Measurements from ENCODE around the gene PHTF2. TPM values are rescaled to one million over a fixed set of nuclear protein-coding genes. Genes with fewer than 3 reads are reported as not detected.

Gene PHTF2
- polyA plus RNA-seq, 1 donor (not counting 4 experiments of a cell fraction or from before 2014, with no cell fraction given) = 24.1 TPM

DNA sequence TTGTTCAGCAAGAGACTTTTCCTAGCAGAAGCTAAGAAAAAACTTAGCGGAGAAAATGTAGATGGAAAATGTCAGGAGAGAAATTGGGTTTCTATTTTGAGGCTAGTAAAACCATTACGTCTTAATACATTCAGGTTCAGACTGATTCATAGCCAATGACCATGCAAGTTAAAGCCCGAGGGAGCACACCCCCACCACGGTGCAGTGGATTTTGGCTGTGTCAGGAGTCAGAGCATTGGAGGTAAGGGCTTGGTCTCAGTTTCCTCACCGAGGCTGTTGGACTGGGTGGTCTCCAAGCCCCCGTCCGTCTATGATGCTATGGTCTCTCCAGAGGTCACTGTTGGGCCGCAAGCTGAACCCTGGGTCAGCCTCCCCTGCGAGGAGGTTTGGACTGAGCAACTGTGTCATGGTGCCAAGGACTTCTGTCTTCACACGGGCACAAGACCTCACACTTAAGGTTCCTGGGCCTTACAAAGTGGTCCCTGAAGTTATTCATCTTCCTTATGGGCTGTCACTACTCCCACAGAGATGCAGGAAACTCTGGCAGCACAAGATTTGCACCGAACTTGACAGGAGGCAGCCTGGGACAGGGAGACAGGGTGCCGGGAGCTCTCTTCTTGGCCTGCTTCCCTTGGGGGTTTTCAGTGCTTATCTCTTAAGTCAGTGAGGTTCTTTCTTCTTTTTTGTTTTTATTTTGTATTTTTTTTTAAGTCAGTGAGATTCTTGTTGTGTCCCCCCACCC lies 186.8 kb downstream of the PHTF2 start:
- TF ChIP-seq EZH2 (IDR thresholded peaks at IDR 0.05; ENCODE audit: low read length) (no peak), CTCF (optimal IDR thresholded peaks at IDR 0.05 in 1 of 3, IDR thresholded peaks at IDR 0.05 in 1 of 3, conservative IDR thresholded peaks at IDR 0.05 in 1 of 3; ENCODE audit: extremely low read depth in 1 of 3, insufficient read depth in 2 of 3, low read length in 3 of 3) (no peak)
- H3K9me3 ChIP-seq (ENCODE audit: control insufficient read depth, low read depth, low read length) = no peaks in the 10 kb centered on the region
- H2AFZ ChIP-seq (ENCODE audit: control insufficient read depth, low read length) = no peak overlapping the region
- H3K79me2 ChIP-seq (ENCODE audit: control insufficient read depth, insufficient read depth, low read length) = no peaks in the 10 kb centered on the region
- no peaks in the 10 kb centered on the region for H3K4me1 ChIP-seq (ENCODE audit: control insufficient read depth, extremely low read depth, insufficient read depth, low read length)
- H3K36me3 ChIP-seq (ENCODE audit: control insufficient read depth in 2 of 2, extremely low read depth in 1 of 2, insufficient read depth in 2 of 2, low read length in 2 of 2) = no peaks in the 10 kb centered on the region
- H3K4me3 ChIP-seq (ENCODE audit: control insufficient read depth in 2 of 3, extremely low read depth in 1 of 3, insufficient read depth in 2 of 3, low read depth in 1 of 3, low read length in 3 of 3) = no peak overlapping the region
- no peak overlapping the region for H3K9ac ChIP-seq (ENCODE audit: control insufficient read depth, extremely low read depth, insufficient read depth, low read length)
- no peak overlapping the region for H3K27ac ChIP-seq (ENCODE audit: control insufficient read depth, insufficient read depth, low read length)
- no peaks in the 10 kb centered on the region for H3K9me1 ChIP-seq (ENCODE audit: control insufficient read depth, extremely low read depth, insufficient read depth, low read length)
- H3K4me2 ChIP-seq (ENCODE audit: control insufficient read depth, extremely low read depth, insufficient read depth, low read depth, low read length) = no peak overlapping the region
- DNase-seq (ENCODE audit: low read depth, low spot score) = no peak
- no peak for FAIRE-seq
- dilution Hi-C loops (cut with MboI; ENCODE audit: extremely low pct_ligation_motif_present, low sequenced_read_pairs) = no loop called here
- peaks cover 4% of the 10 kb centered on the region for H3K27me3 ChIP-seq (ENCODE audit: control insufficient read depth, extremely low read depth, insufficient read depth, low read length)
- H4K20me1 ChIP-seq (ENCODE audit: control insufficient read depth, extremely low read depth, insufficient read depth, low read length) = no peaks in the 10 kb centered on the region

GRCh38 chr7:77985974-77986339 lies 187.4 kb downstream of the PHTF2 start:
- DNase-seq (ENCODE audit: low read depth, low spot score) = no peak
- H3K36me3 ChIP-seq (ENCODE audit: control insufficient read depth in 2 of 2, extremely low read depth in 1 of 2, insufficient read depth in 2 of 2, low read length in 2 of 2) = no peaks in the 10 kb centered on the region
- H2AFZ ChIP-seq (ENCODE audit: control insufficient read depth, low read length) = no peak overlapping the region
- TF ChIP-seq CTCF (optimal IDR thresholded peaks at IDR 0.05 in 1 of 3, IDR thresholded peaks at IDR 0.05 in 1 of 3, conservative IDR thresholded peaks at IDR 0.05 in 1 of 3; ENCODE audit: extremely low read depth in 1 of 3, insufficient read depth in 2 of 3, low read length in 3 of 3) = no peak
- TF ChIP-seq EZH2 (IDR thresholded peaks at IDR 0.05; ENCODE audit: low read length) = no peak
- H3K9me1 ChIP-seq (ENCODE audit: control insufficient read depth, extremely low read depth, insufficient read depth, low read length) = no peaks in the 10 kb centered on the region
- H3K79me2 ChIP-seq (ENCODE audit: control insufficient read depth, insufficient read depth, low read length) = no peaks in the 10 kb centered on the region
- FAIRE-seq = no peak
- H3K4me1 ChIP-seq (ENCODE audit: control insufficient read depth, extremely low read depth, insufficient read depth, low read length) = no peaks in the 10 kb centered on the region
- H3K27ac ChIP-seq (ENCODE audit: control insufficient read depth, insufficient read depth, low read length) = no peak overlapping the region
- H3K9me3 ChIP-seq (ENCODE audit: control insufficient read depth, low read depth, low read length) = no peaks in the 10 kb centered on the region
- dilution Hi-C loops (cut with MboI; ENCODE audit: extremely low pct_ligation_motif_present, low sequenced_read_pairs) = no loop called here
- no peak overlapping the region for H3K9ac ChIP-seq (ENCODE audit: control insufficient read depth, extremely low read depth, insufficient read depth, low read length)
- no peak overlapping the region for H3K4me2 ChIP-seq (ENCODE audit: control insufficient read depth, extremely low read depth, insufficient read depth, low read depth, low read length)
- H3K4me3 ChIP-seq (ENCODE audit: control insufficient read depth in 2 of 3, extremely low read depth in 1 of 3, insufficient read depth in 2 of 3, low read depth in 1 of 3, low read length in 3 of 3) = no peak overlapping the region
- peaks cover 4% of the 10 kb centered on the region for H3K27me3 ChIP-seq (ENCODE audit: control insufficient read depth, extremely low read depth, insufficient read depth, low read length)
- H4K20me1 ChIP-seq (ENCODE audit: control insufficient read depth, extremely low read depth, insufficient read depth, low read length) = no peaks in the 10 kb centered on the region
